ENCODE data around the gene CALR3.
A peak's percentile ranks its signal among the peaks of the same experiment; 100 is the strongest.
"Not testable (repeated sequence)": the region's sequence is repeated elsewhere in the genome, so short reads cannot be mapped to it uniquely, and the experiment has no call there.

The CALR3 gene, protein sequence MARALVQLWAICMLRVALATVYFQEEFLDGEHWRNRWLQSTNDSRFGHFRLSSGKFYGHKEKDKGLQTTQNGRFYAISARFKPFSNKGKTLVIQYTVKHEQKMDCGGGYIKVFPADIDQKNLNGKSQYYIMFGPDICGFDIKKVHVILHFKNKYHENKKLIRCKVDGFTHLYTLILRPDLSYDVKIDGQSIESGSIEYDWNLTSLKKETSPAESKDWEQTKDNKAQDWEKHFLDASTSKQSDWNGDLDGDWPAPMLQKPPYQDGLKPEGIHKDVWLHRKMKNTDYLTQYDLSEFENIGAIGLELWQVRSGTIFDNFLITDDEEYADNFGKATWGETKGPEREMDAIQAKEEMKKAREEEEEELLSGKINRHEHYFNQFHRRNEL

DNA sequence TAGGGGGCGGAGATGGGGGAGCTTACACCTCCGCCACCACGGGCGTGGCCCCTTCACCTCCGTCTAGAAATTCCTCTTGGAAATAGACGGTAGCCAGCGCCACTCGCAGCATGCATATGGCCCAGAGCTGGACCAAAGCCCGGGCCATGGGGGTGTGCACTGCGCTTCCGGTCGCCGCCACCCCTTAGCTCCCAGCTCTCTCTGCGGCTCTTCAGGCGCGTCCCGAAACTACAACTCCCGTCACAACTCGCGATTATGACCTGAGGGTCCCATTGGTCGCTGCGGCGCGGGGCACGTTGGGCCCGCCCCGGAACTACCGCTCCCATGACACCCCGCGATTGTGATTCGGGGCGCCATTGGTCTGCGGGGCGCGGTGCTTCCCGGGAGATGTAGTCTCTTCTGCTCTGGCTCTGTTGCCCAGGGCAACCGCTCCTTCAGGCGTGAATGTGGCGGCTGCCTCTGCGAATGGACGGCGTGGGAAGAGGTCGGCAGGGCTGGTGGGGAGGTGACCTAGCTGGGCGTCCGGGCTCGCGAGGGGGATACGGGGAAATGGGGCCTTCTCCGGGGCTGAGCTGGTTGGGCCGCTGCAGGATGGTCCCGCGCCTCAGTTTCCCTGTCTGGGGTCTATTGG is at the start of gene CALR3, which contains the start of gene C19orf44:
TSS of gene CALR3 (minus strand) at position 186 of the 631 bp plus-strand sequence. CDS start at position 148, 38 bp downstream.
TSS of gene C19orf44 (plus strand) at position 413 of the 631 bp plus-strand sequence. CDS start 4,399 bp downstream, outside the sequence.
- peak; percentile 95 to 96 for DNase-seq

DNA sequence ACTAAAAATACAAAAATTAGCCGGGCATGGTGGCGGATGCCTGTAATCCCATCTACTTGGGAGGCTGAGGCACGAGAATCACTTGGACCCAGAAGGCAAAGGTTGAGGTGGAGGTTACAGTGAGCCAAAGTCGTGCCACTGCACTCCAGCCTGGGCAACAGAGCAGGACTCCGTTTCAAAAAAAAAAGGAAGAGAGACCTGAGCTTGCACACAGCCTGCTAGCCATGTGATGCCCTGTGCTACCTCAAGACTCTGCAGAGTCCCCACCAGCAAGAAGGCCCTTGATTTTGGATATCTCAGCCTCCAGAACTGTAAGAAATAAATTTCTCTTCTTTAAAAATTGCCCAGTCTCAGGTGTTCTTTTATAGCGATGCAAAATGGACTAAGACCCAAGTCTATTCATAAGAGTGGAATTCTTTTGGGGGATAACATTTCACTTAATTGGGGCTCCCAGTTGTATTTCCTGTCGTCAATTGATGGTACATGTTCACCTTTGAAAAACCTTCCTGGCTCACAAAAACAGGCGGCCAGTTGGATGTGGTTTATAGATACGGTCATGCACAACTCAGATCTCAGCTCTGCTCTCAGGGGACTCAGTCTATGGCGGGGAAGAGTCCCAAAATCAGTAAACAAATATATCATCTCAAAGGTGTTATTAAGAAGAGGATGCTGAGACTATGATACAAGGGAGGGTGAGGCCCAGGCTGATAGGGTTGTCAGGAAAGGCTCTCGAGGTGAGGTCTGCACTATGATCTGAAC is 48.7 kb upstream of the CALR3 start:
- no peak for DNase-seq

DNA sequence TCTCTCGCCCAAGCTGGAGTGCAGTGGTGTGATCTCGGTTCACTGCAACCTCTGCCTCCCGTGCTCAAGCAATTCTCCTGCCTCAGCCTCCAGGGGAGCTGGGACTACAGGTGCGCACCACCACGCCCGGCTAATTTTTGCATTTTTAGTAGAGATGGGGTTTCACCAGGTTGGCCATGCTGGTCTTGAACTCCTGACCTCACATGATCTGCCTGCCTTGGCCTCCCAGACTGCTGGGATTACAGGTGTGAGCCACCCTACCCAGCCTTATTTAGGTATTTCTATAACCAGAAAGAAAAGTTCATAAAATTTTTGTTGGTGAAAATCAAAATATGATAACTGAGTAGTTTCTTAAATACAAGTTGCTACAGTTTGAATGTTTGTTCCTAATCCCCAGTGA is 47.8 kb upstream of the CALR3 start:
- not testable (repeated sequence) for DNase-seq

DNA sequence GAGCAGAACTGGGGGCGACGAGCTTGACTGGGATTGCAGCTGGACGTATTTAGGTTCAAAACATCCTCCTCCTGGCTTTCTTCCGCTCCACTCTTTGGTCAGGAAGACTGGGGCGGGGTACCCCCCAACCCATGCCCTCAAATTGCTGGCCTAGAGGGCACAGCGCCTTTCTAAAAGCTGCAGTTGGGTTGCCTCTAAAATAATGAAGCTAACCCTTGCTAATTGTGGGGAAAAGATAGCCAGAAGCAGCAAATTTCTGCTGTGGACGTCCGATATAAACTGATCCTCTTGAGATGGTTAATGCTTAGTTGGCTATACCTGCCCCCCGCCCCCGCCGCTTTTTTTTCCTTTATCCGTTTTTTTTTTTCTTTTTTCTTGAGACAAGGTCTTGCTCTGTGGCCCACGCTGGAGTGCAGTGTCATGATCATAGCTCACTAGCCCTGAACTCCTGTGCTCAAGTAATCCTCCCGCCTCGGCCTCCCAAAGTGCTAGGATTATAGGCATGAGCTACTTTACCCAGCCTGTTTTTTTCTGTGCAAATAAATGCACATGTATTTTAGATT is 47.0 kb upstream of the CALR3 start:
- DNase-seq, result no peak

DNA sequence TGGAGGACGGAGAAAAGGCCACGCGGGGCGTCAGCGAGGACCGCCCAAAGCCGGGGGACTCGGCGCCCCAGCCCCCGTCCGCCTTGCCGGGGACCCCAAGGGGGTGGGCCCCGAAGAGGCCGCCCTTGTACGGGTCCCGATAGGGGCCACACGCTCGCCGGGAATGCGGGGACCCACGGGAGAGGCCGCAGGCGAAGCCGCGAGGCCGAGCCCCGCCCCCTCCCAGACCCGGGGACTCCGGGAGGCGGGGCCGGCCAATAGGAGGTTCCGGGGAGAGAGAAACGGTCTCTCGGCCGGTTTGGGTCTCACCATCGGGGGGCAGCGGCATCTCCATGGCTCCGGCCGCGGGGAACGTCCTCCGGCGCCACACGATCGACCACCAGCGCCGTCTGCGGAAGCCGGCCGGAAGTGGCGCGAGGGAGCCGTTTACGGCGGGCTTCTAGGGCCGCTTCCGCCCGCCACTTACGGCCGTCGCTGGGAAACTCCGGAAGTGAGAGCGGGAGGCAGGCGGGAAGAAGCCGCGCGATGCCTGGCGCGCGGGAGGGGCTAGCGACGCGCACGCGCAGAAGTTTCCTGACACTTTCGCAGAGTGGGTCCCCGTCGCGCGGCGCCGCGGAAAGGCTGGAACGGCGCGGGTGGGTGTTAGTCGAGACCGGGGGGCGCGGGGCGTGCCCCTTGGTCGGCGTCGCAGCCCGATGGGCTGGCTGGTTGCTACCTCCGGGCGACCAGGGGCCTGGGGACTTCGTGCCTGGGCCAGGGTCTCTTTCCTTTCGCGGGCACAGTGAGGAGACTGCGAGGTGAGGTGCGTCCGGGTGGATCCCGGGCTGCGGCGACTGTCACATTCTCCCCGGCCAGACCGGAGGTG is 46.3 kb upstream of the CALR3 start, which contains the start of gene CHERP:
TSS of gene CHERP (minus strand) at position 393 of the 865 bp plus-strand sequence. CDS start at position 334, 59 bp downstream.
- peak; percentile 93 for DNase-seq

DNA sequence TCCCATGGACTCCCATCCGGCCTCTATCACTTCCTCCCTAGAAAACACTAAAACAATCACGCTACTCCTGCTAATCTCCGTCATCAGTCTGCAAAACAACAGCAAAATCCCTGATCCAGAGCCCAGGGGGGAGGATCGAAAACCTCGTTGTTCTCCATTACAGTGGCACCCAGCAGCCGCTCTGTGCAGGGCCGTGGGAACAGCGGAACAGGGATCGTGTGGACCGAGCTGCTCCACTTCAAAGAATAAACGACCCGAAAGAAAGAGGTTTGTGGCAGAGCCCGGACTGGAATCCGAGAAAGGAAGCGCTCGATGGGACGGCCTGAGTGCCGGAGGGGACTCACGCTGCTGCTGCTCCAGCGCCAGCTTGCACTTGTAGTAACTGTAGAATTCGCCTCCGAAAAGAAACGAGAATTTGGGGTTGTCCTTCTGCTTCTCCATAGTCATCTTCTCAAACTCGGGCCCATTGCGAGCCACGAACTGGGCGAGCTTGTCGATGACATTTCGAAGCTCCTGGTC is 45.6 kb upstream of the CALR3 start:
- DNase-seq, result peak in 1 of 2 donors; percentile 9

DNA sequence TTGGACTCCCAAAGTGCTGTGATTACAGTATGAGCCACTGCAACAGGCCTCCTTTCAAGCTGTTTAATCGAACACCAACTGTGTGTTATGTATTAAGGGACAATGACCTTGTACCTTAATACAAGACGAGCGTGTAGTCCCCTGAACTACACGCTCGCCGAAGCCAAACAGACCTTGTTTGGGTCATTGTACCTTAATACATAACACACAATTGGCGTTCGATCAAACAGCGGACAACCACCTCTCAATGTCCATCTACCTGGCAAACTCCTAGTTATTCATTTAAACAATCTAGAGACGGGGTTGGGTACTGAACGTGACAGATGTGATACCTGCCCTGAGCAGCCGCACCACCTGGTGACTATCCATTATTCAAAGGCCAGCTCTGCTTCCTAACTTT is 45.0 kb upstream of the CALR3 start:
- DNase-seq, result no peak

DNA sequence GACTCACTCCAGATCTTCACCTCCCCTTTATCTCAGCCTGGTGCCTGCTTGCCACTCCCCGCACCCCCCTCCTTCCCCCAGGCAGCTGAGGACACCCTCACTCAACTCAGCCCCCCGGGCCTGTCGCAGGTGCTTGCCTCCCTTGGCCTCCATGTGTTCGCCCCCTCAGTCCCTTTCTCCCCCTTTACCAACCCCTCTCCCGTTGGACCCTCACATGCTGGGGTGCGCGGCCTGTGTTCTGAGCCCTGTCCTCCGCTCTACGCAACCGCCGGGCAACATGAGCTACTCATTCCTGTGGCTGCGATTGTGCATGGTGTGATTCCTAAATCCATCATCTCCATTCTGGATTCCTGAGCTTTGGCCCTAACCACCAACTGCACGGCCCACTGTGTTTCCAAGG is 41.1 kb upstream of the CALR3 start:
- DNase-seq, result no peak

DNA sequence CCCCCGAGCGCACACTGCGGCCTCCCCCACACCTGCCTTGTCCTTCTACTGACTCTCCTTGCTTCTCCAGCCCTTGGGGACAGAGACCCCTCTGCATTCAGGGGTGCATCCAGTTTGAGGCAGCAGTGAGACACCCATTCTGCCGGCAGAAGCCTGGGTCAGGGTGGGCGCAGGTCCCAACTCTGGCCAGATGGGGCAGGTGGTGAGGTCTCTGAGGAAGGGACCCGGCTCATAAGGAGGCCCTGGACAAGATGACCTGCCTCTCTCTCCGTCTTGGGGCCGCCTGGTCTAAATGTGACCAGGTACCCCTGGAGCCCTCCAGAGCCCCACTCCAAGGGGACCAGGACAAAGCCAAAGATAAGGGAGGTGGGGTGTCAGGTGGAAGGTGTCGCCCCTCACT is 40.2 kb upstream of the CALR3 start:
- DNase-seq, result no peak

DNA sequence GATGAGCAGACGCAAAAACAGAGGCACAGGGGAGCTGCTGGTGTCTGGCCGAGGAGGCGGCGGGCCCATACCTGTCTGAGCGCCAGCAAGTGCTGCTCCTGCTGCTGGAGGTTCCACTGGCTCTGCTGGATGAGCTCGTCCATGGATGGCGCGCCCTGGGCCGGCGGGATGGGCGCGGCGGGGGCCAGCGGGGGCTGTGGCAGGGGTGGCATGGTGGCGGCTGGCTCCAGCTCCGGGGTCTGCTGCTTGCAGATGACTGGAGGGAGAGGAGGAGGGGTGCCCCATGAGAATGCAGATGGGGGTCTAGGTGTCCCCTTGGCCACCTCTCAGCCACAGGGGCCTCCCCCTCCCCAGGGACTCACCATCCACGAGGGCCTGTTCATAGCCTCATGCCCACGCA is 39.4 kb upstream of the CALR3 start:
- no peak for DNase-seq

DNA sequence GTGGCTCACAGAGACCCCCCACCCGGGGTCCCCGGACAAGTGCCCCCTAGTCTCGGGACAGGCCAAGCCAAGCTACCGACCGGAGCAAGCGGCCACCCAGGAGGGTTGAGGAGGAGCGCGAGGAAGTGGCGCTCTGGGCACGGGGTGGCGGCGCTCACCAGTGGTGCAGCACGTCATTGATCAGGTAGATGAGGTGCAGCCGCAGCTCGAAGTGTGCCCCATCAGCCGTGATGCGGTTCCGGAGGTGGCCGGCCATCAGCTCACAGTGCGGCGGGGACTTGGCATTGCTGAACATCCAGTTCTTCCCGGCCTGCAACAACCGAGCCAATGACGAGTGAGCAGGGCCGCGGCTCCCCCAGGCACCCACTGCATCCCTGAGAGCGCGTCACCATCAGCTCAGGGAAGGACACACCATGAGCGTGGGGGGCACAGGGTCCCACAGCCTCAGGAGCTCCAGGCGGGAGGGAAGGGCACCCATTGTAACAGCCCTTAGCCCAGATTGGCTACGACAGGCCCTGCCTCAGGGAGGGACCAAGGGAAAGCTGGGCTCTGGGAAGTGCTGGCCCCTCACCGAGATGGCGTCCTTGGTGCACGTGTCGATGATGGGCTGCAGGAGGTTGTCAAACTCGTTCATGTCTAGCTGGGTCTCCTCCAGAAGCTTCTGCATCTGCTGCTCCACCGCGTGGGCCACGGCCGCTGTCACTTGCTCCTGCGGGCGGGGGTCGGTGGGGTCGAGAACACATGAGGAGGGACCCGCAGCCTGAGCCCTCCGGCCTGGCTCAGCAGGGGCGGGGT is 36.7 kb upstream of the CALR3 start:
- no peak for DNase-seq

DNA sequence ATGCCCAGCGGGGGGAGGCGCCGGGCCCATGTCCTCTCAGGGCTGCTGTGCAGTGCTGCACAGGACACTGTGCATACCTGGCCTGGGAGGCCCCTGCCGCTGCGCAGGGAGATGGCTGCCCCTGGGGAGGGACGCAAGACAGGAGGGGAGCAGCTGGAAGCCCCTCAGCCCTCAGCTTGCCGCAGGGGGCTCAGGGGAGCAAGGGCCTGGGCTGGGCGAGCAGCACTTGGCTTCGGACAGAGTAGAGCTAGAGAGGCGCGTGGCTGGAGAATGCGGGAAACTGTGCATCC is 35.4 kb upstream of the CALR3 start:
- DNase-seq, result no peak

DNA sequence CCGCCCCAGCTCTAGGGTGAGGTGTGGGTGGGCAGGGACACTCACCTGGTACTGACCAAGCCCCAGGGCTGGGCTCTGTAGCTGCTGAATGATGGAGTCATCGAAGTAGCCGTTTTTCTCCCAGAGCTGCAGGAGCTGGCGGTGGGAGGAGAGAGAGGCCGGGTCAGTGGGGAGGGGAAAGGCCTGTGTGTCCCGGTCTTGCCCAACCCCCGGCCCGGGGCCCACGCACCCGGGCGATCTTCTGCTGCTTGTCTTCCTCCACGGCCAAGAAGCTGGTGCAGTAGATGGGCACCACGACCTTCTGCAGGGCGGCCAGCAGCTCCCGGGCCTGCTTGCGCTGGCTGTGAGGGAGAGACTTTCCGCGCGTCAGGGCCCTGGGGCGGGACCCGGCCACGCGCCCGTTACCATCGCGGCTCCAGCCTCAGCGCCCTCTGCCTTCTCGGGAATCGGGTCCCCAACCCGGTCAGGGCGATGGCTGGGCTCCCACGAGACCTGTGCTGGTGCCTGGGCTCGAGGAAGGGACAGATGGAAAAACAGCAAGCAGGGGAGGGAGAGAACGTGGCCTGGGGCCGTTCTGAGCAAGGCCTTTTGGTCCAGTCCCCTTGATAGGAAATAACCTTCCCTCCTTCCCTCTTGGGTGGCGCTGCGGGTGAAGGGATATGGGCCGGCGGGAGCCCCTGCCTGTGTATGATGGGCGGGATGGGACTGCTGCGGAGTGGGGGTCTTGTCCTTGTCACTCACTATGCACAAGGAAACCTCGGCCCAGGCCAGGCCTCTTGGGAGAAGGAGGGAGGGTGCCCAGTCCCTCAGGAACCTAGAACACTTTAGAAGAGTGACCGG is 34.8 kb upstream of the CALR3 start:
- DNase-seq, result no peak

DNA sequence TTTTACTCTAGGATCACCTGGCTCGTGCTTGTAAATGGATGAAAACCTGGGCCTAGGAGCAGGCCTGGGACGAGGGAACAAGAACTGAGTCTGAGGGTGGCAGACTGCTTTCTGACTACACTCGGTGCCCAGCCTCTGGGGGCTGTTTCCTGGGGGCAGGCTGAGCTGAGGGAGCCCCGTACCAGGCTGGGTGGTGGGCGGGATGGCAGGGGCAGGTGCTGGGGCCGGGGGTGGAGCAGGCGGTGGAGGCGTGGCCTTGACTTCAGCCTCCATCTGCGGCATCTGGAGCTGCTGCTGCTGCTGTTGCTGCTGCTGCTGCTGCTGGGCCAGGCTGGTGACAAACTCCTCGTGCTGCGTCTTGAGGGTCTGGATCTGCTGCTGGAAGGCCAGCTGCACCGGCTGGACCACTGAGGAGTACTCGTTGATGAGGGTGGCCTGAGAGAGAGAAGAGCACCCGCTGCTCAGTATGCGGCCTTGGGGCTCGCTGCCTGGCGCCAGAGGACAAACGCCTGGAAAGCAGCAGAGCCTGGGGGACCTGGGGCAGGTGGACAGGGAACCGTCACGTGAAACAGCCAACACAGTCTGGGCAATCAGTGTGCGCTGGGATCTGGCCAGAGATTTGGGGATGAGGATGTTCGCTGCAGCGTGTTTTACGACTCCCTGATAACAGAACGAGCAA is 33.6 kb upstream of the CALR3 start:
- no peak for DNase-seq

DNA sequence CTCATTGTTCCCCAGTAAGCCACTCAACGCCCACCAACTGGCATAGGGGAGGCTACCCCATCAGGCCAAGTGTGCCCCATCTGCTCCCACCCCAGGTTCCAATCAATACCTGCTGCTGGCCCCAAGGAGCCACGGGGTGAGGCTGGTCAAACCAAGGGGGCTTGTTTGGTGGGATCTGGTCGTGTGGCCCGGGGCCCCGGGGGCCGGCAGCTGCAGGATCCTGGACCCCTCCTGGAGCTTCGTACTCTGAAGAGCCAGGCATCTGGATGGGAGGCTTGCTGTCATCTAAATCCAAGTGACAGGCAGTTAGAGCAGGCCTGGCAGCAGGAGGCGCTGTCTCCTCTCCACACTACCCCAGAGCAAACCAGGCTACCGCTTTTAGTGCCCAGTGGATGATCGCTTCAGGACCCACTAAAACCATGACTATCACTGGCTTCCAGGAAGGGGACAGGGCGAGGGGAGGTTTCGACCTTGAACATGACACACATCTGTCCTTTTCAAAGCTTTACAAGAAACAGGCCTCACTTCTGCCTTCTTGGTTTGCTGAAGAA is 32.1 kb upstream of the CALR3 start:
- DNase-seq, result peak; percentile 22 to 39

DNA sequence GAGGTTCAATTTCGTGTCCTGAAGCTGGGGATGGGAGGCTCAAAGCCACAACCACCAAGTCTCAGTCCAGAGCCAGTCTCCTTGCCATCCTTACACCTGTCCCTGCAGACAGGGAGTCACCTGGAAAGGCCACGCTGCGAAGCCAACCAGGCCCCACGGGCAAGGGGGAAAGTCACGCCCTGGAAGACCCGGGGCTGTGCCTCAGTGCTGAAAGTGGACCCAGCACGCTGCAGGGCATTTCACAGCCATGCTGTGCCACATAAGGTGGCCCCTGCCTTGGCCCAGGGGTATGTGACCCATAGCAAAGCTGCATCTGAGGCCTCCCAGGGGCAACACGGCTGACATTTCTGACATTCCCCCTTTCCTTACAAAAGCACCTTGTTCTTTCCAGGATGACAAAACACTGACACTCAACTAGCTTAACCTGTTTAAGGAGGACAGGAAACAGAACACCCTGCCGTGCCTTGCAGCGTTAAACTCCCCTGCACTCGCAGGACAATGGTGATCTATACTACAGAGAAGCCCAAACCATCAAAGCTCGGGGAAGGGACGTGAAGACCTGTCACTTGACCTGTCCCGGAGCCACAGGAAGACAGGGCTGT is 31.5 kb upstream of the CALR3 start:
- DNase-seq, result no peak

DNA sequence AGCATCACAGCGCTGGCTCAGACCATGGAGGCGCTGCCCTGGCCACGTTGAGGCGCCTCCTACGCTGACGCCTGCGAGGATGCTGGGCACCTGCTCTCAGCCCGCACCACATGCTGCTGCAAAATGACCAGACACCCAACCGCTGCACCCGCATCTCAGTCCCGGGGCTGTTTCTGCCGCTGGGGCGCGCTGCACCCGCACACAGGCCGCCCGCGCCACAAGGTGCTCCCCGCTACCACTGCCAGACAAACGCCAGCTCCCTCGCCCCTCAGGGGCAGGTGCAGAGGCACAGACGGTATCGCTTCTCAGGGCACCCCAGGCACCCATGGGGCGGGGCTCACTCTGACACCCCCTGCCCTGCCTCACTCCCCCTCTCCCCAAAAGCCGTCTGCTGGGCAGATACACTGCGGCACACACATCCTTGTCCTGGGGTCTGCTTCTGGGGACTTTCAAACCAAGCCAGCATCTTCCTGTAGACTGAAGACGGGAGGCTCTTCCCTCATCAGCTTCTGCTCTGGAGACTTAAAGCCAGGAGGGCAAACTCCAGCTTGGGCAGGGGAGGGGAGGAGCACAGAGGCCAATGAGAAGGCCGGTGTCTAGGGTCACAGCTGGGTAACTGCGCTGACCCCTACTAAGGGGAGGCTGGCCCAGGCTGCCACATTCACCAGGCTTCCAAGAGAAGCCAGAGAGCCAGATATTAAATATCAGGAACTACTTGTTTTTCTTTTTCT is 29.9 kb upstream of the CALR3 start:
- DNase-seq, result no peak

All from activated CD4-positive, alpha-beta T cell treated with anti-CD3 and anti-CD28 coated beads for 4 hours (primary cell).